Fibroblast of peridontal ligament (primary cell): ENCODE results near the gene XKR3.
"Not testable (repeated sequence)": the region's sequence is repeated elsewhere in the genome, so short reads cannot be mapped to it uniquely, and the experiment has no call there.

Source experiments
- DNase-seq: peaks from one replicate; pipeline ENCODE4 v3.0.0-alpha.2; 2010; ENCODE audit errors: extremely low read depth

Gene XKR3

DNA sequence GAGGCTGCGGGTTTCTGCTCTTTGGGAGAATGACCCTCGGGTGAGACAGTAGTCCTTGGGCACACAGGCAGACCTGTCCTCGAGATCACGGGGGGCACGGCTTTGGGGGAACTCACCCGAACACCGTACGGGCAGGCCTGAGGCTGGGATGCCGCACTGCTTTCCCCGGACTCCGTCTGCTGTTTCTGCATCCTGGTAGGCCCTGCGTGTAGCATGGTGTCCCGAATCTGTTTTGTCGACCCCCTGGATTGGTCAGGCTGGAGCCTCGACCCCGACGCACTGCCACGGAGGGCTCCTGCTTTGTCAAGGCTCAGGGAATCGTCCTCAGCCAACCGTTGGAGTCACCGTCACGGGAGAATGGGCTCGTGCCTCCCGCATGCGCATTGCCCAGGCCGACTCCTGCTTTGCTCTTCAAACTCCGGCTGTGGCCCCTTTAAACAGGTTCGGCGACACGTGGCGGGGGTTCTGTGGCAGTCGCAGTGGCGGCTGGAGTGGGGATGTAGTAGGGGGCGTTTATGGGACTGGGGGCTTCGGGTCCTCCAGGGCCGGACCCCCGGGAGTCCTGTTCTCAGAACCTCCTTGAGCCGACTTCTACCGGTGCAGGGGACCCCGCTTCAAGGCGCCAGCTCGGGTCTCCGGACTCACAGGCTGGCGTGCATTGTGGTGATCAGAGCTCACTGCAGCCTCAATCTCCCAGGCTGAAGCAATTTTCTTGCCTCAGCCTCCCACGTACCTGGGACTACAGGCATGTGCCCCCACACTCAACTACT, 76.9 kb downstream of the XKR3 start:
- DNase-seq = not testable (repeated sequence)

DNA sequence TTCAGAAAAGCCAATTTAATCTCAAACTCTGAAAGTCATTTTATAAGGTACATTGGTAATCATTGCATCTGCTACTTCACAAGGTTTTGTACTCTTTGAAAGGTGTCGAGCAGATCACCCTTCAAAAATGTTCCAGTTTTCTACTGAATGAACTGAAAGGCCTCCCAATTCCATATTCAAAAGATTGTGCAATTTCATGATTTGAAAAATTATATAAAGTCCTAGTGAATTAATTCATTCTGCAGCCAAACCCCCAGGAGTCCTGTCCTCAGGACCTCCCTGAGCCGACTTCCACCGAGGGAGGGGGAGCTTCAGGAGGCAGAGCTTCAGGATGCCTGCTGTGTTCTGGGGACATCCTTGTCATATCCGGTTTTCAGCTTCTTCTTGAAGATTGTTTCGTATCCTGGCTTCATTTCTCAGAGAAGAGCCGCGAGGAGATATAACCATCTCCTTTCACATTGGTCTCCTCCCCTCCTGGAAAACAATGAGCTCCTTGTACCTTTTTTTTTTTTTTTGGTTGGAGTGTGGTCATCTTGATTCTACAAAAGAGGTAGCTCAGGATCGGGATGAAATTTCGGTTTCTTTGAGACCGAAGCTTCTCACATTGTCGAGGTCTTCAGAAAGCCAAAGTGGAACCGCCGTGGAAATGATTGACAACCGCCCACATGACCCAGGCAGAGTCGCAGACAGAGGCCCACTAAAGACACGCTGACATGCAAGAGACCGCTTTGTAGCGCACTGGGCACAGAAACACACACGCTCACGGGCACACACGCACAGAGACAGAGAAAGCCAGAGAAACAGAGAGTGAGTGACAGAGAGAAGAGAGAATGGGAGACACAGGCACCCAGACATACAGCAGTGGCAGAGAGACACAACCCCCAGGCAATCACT, 77.7 kb downstream of the XKR3 start:
- not testable (repeated sequence) for DNase-seq

DNA sequence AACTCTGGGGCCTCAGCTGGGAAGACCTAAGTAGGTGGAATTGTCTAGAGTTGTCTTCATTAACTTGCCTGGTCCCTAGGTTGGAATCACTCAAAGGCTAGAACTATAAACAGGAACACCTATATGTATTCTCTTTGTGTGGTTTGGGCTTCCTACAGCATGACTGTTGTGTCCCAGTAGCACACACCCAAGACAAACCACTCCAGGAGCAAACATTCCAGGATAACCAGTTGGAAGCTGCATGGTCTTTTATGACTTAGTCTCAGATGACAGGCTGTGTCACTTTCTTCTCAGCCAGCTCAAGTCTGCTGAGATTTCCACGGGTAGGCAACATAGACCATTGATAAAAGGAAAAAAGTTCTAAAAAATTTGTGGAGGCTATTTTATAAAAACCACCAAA, 90.9 kb downstream of the XKR3 start:
- not testable (repeated sequence) for DNase-seq
